Ascending aorta (tissue), 2 donors: ENCODE results near the gene GDF15. TPM values are rescaled to one million over a fixed set of nuclear protein-coding genes. Genes with fewer than 3 reads are reported as not detected.

Experiments used
- DNase-seq, 2 donors: peaks; one replicate each; pipeline ENCODE4 v3.0.0-alpha.2; 2019; ENCODE audit warnings: low spot score in 2 of 2
- H3K27ac ChIP-seq, 2 donors: fragments of 200-600 bp; sonication (generic); one replicate each; pipeline ENCODE4 v1.5.1; 2016 to 2017; ENCODE audit warnings: mild to moderate bottlenecking in 1 of 2
- H3K27me3 ChIP-seq: fragments of 200-600 bp; sonication (generic); one replicate; pipeline ENCODE4 v1.5.1; 2017
- H3K36me3 ChIP-seq, 2 donors: fragments of 200-600 bp; sonication (generic); one replicate each; pipeline ENCODE4 v1.5.1; 2016
- H3K4me1 ChIP-seq, 2 donors: fragments of 200-600 bp; sonication (generic); one replicate each; pipeline ENCODE4 v1.5.1; 2016 to 2017; ENCODE audit warnings: mild to moderate bottlenecking in 1 of 2
- H3K4me3 ChIP-seq, 2 donors: fragments of 200-600 bp; sonication (generic); one replicate each; pipeline ENCODE4 v1.5.1; 2016 to 2017; ENCODE audit warnings: mild to moderate bottlenecking in 1 of 2
- H3K9me3 ChIP-seq, 2 donors: fragments of 200-600 bp; sonication (generic); one replicate each; pipeline ENCODE4 v1.5.1; 2016
- intact Hi-C: fragments of 100-400 bp; cut with DNase I; formaldehyde crosslinking; loops from one replicate; pipeline ENCODE4 v1.15.1; 2023
- total RNA-seq: library from RNA; depleted of rRNA; stranded (reverse); fragments of >200 nt; gene quantifications from one replicate; pipeline ENCODE4 v1.1.0, GENCODE V29; 2016
- TF ChIP-seq, protein P1 (sequence below), 3 experiments: fragments of 200-600 bp in 2 of 3; fragments of 450-650 bp in 1 of 3; sonication (generic) in 2 of 3; IDR thresholded peaks; one replicate each; pipeline ENCODE4 v1.5.1; 2016 to 2019; ENCODE audit warnings: antibody characterized with exemption in 3 of 3, mild to moderate bottlenecking in 1 of 3, moderate library complexity in 1 of 3

GDF15 gene
- total RNA-seq, 1 donor from 2014 or later: 8.5 TPM

DNA sequence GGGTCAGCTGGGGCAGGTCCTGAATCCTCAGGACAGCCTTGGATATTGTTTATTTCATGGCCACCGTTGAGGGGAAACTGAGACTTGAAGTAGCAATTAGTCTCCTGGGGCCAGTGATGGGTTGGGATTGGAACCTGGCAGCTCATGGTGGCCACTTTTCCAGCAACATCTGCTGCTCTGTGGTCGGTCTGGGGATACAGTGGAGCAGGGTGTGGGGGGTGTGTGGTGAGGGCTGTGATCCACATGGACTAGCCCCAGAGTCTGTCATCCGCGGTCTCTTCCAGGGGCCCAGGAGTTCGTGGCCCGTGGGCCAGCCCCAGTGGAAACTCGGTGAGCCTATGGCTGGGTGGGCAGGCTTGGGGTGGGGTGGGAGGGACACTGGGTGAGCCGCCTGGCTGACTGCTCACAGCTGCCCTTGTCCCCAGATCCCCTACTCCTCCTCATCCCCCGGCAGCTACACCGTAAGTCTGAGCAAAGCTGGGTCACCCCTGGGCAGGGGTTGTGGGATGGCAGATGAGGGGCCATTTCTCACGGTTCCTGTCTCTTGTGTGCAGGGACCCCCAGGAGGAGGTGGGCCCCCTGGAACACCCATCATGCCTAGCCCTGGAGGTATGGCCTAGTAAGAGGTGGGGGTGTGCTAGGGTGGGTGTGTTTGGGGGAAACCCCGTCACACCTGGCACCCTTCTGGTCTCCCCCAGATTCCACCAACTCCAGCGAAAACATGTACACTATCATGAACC is 46.5 kb downstream of the GDF15 start:
- Histone ChIP-seq H3K36me3 (peaks cover 3 to 14% of the 10 kb centered on the region in 2 donors), H3K27me3 (no peaks in the 10 kb centered on the region), H3K4me3 (peak overlapping the region; percentile 50 to 60), H3K4me1 (peaks cover 23 to 26% of the 10 kb centered on the region in 2 donors), H3K9me3 (no peaks in the 10 kb centered on the region), H3K27ac (peak overlapping the region in 1 of 2 donors; percentile 21)
- no peak for DNase-seq
- intact Hi-C loops: no loop called here
- TF ChIP-seq, protein P1, sequence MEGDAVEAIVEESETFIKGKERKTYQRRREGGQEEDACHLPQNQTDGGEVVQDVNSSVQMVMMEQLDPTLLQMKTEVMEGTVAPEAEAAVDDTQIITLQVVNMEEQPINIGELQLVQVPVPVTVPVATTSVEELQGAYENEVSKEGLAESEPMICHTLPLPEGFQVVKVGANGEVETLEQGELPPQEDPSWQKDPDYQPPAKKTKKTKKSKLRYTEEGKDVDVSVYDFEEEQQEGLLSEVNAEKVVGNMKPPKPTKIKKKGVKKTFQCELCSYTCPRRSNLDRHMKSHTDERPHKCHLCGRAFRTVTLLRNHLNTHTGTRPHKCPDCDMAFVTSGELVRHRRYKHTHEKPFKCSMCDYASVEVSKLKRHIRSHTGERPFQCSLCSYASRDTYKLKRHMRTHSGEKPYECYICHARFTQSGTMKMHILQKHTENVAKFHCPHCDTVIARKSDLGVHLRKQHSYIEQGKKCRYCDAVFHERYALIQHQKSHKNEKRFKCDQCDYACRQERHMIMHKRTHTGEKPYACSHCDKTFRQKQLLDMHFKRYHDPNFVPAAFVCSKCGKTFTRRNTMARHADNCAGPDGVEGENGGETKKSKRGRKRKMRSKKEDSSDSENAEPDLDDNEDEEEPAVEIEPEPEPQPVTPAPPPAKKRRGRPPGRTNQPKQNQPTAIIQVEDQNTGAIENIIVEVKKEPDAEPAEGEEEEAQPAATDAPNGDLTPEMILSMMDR (IDR thresholded peaks at IDR 0.05): no peak

DNA sequence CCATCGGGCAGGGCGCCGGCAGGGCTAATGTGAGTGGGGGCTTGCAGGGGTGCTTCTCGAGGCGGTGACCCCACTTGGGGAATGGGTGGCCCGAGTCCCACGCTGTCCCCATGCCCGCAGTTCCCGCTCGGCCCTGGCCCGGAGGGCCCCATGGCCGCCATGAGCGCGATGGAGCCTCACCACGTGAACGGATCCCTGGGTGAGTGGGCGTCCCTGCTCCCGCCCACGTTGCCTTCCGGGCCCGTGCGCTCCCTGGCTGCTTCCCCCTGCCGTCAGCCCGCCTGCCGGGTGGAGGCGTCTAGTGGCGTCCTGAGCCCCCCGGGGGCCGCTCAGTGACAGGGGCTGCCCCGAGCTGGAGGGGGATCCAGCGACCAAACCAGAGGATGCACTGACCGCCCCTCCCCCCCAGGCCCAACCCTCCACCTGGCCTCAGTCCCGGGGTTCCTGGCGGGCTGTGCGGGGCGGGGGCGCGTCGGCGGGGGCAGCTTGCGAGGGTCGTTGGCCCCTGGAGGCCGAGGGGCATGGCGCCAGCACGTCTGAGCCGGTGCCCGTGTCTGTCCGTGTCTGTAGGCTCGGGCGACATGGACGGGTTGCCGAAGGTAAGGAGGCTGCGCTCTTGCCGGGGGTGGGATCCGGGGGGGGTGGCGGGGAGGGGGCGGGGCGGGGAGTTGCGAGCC is 47.2 kb downstream of the GDF15 start:
- no peak for DNase-seq
- intact Hi-C loops: no loop called here
- no peaks in the 10 kb centered on the region for H3K9me3 ChIP-seq
- peaks cover 3 to 14% of the 10 kb centered on the region in 2 donors for H3K36me3 ChIP-seq
- no peaks in the 10 kb centered on the region for H3K27me3 ChIP-seq
- H3K4me1 ChIP-seq: peaks cover 24 to 33% of the 10 kb centered on the region in 2 donors
- TF ChIP-seq, protein P1 (IDR thresholded peaks at IDR 0.05): no peak
- H3K4me3 ChIP-seq: peak overlapping the region; percentile 50 to 60
- peak overlapping the region; percentile 21 to 42 for H3K27ac ChIP-seq

DNA sequence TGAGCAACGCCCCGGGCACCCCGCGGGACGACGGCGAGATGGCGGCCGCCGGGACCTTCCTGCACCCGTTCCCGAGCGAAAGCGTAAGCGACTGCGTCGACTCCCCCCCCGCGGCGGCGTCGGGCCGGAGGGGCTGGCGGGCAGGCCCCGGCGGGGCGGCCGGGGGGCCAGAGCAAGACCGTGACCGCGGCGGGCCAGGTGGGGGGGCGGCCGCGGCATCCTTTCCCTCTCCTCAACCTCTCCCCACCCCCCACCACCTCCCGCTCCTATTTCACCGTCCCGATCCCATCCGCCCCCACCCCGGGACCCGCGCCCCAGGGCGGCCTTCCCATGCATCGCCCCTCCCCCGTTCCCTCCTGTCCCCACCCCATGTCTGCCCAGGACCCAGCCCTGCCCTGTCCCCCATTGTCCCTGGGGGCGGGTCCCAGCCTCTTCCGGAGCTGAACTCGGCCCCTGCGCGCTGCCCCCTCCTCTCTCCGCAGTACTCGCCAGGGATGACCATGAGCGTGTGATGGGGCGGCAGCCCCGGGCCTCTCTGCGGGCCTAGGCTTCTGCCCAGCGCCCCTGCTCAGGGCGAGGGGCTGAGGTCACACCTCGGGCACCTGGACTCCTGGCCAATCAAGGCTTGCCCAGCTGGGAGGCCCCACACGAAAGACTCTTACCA is 47.9 kb downstream of the GDF15 start:
- intact Hi-C loops: no loop called here
- Histone ChIP-seq H3K4me3 (peak overlapping the region; percentile 50 to 60), H3K27me3 (no peaks in the 10 kb centered on the region), H3K4me1 (peaks cover 23 to 41% of the 10 kb centered on the region in 2 donors), H3K27ac (peak overlapping the region in 1 of 2 donors; percentile 11), H3K9me3 (no peaks in the 10 kb centered on the region), H3K36me3 (peaks cover 3 to 14% of the 10 kb centered on the region in 2 donors)
- no peak for DNase-seq
- TF ChIP-seq, protein P1 (IDR thresholded peaks at IDR 0.05): no peak

DNA sequence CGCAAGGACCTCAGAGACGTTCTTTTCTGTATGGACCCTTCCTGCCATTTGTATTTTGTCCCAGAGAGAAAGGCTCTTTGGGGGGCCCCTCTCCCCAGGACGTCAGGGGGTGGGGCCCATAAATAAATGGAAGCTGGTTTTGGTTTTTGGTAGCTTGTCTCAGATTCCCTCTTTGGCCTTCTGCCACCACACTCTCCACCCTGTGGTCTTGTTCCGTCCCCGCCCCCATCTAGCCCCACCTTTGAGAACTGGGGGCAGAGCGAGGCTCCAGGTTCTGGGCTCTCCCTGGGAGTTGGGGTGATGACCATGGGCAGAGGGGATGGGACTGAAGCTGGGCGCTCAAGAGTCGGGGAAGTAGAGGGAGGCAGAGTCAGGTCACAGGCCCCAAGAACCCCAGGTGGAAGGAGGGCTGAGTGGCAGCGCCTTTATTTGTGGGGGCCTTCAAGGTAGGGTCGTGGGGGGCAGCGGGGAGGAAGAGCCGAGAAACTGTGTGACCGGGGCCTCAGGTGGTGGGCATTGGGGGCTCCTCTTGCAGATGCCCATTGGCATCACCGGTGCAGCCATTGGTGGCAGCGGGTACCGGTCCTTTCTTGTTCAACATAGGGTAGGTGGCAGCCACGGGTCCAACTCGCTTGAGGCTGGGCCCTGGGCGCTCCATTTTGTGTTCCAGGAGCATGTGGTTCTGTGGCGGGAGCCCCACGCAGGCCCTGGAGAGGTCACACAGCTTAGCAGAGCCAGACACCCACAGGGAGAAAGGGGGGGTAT is 48.6 kb downstream of the GDF15 start:
- H3K36me3 ChIP-seq: peaks cover 3 to 14% of the 10 kb centered on the region in 2 donors
- H3K9me3 ChIP-seq: no peaks in the 10 kb centered on the region
- peaks cover 19 to 39% of the 10 kb centered on the region in 2 donors for H3K4me1 ChIP-seq
- H3K4me3 ChIP-seq: peak overlapping the region in 1 of 2 donors; percentile 60
- peak overlapping the region in 1 of 2 donors; percentile 11 for H3K27ac ChIP-seq
- no peaks in the 10 kb centered on the region for H3K27me3 ChIP-seq
- no peak for DNase-seq
- TF ChIP-seq, protein P1 (IDR thresholded peaks at IDR 0.05): no peak
- intact Hi-C loops: no loop called here

DNA sequence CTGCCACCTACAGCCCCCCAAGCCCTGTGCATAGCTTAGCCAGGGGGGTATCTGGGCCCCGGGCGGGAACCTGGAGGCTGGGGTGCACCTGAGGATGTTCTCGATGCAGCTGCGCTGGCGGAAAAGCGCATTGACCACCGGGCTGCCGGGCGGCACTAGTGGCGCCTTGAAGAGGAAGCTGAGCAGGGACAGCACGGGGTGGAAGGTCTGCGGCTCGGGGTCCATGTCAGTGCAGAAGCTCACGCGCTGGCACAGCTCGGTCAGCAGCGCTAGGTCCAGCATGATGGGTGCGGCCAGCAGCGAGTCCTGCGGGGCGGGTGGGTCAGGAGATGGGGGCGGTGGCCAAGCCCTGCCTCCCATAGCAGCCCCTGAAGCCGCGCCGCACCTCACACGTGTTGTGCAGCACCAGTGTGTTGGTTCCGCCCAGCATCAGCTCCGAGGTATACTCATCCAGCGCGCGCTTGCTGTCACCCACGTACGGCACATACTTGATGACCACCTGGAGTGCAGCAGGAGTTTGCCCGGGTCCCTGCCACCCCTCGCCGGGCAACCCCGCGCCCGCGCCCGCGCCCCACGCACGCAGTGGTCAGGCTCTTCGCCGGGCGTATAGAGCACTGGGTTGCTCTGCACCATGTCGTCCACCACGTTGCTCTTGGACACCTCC is 49.4 kb downstream of the GDF15 start:
- Histone ChIP-seq H3K27ac (no peak overlapping the region), H3K27me3 (no peaks in the 10 kb centered on the region), H3K36me3 (peaks cover 3 to 14% of the 10 kb centered on the region in 2 donors), H3K9me3 (no peaks in the 10 kb centered on the region), H3K4me1 (peaks cover 16 to 36% of the 10 kb centered on the region in 2 donors), H3K4me3 (no peak overlapping the region)
- DNase-seq: no peak
- TF ChIP-seq, protein P1 (IDR thresholded peaks at IDR 0.05): no peak
- intact Hi-C loops: no loop called here
